ENCODE measurements around the gene PHACTR4.
"Not testable (repeated sequence)": the region's sequence is repeated elsewhere in the genome, so short reads cannot be mapped to it uniquely, and the experiment has no call there.

Gene PHACTR4

DNA sequence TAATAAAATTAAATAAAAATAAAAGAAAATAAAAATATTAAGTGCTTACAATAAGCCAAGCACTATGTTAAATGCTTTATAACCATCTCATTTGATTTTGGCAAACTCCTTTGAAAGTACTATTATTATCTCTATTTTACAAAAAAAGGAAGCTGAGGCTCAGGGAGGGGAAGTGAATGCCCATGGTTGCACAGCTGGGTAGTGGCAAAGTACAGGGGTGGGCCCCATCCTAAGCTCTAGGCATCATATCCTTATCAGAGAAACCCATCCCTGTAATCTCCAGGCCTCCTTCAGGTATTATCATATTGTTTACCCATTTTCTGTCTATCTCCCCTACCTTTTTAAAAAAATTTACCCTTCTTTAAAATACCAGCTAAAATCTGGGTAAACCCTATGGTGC is 43.0 kb upstream of the PHACTR4 start:
- Histone ChIP-seq H3K27ac (replicated peaks) (peak overlapping the region; percentile 89), H3K4me3 (replicated peaks; ENCODE audit: insufficient read depth, low read length) (no peak overlapping the region), H3K27me3 (ENCODE audit: insufficient read depth, poor library complexity, severe bottlenecking) (no peaks in the 10 kb centered on the region)
- DNase-seq (ENCODE audit: low read depth in 1 of 2, low spot score in 1 of 2) = peak in 1 of 2 experiments; percentile 67
- TF ChIP-seq CTCF (IDR thresholded peaks at IDR 0.05; ENCODE audit: insufficient read depth, low read length) = no peak
- TF ChIP-seq SPI1 (IDR thresholded peaks at IDR 0.05; ENCODE audit: borderline replicate concordance, low read depth) = peak; percentile 87

DNA sequence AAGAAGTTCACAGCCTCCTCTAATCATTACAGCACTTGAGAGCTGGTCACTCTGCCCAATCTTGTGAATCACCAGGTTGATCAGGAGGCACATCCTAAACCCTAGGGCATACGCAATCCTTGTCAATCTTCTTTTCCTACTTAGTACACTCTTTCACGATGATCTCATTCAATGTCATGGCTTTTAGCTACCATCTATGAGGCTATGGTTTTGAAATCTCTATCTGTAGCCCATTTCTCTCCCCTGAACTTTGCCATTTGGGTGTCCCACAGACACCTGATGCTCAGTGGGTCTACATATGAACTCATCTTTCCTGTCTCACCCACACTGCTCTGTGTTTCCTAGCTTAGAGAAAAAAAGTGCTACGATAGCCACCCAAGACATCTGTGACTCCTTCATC is 42.6 kb upstream of the PHACTR4 start:
- H3K27ac ChIP-seq (replicated peaks) = peak overlapping the region; percentile 89
- peak; percentile 17 to 38 for DNase-seq (ENCODE audit: low read depth in 1 of 2, low spot score in 1 of 2)
- TF ChIP-seq POLR2AphosphoS5 (IDR thresholded peaks at IDR 0.05; ENCODE audit: low read depth) (no peak), CTCF (IDR thresholded peaks at IDR 0.05; ENCODE audit: insufficient read depth, low read length) (no peak), SPI1 (IDR thresholded peaks at IDR 0.05; ENCODE audit: borderline replicate concordance, low read depth) (no peak), GABPA (IDR thresholded peaks at IDR 0.05; ENCODE audit: low read depth) (no peak)
- H3K27me3 ChIP-seq (ENCODE audit: insufficient read depth, poor library complexity, severe bottlenecking) = no peaks in the 10 kb centered on the region
- H3K4me3 ChIP-seq (replicated peaks; ENCODE audit: insufficient read depth, low read length) = no peak overlapping the region

- H3K4me3 ChIP-seq (replicated peaks; ENCODE audit: insufficient read depth, low read length); H3K27me3 ChIP-seq (ENCODE audit: insufficient read depth, poor library complexity, severe bottlenecking): not testable (repeated sequence)
- DNase-seq (ENCODE audit: low read depth in 1 of 2, low spot score in 1 of 2) = peak in 1 of 2 experiments; percentile 46
- H3K27ac ChIP-seq (replicated peaks) = peak overlapping the region; percentile 89
These were observed 42.1 kb upstream of the PHACTR4 start for GRCh38 chr1:28327431-28327830.

- Histone ChIP-seq H3K27me3 (ENCODE audit: insufficient read depth, poor library complexity, severe bottlenecking) (no peaks in the 10 kb centered on the region), H3K4me3 (replicated peaks; ENCODE audit: insufficient read depth, low read length) (peak overlapping the region; percentile 50), H3K27ac (replicated peaks) (peak overlapping the region; percentile 89)
- peak in 1 of 2 experiments; percentile 18 for DNase-seq (ENCODE audit: low read depth in 1 of 2, low spot score in 1 of 2)
- no peak for TF ChIP-seq POLR2AphosphoS5 (IDR thresholded peaks at IDR 0.05; ENCODE audit: low read depth)
- no peak for TF ChIP-seq GABPA (IDR thresholded peaks at IDR 0.05; ENCODE audit: low read depth)
- no peak for TF ChIP-seq SPI1 (IDR thresholded peaks at IDR 0.05; ENCODE audit: borderline replicate concordance, low read depth)
- no peak for TF ChIP-seq CTCF (IDR thresholded peaks at IDR 0.05; ENCODE audit: insufficient read depth, low read length)
- no peak for TF ChIP-seq REST (IDR thresholded peaks at IDR 0.05; ENCODE audit: insufficient replicate concordance, low read depth)
These were observed 41.3 kb upstream of the PHACTR4 start for GRCh38 chr1:28328228-28328648.

DNA sequence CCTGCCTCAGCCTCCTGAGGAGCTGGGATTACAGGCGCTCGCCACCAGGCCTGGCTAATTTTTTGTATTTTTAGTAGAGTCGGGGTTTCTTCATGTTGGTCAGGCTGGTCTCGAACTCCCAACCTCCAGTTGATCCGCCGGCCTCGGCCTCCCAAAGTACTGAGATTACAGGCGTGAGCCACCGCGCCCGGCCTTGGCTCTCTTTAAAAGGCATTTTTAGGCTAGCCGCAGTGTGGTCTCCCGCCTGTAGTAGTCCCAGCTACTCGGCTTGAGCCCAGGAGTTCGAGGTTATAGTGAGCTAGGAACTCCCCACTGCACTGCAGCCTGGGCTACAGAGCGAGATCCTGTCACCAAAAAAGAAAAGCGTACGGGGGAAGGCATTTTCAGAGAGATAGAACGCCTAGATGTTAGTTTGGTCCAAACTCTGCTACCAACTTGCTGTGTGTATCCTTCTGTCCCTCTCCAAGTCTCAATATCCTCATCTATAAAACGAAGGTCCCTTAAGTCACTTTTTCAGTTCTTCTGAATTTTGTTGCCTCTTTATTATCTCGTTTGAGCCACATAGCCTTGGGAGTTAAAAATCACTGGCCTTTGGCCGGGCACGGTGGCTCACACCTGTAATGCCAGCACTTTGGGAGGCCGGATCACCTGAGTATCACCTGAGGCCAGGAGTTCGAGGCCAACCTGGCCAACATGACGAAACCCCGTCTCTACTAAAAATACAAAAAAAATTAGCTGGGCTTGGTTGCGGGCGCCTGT is 40.0 kb upstream of the PHACTR4 start:
- Histone ChIP-seq H3K4me3 (replicated peaks; ENCODE audit: insufficient read depth, low read length) (peak overlapping the region; percentile 46), H3K27ac (replicated peaks) (peak overlapping the region; percentile 89), H3K27me3 (ENCODE audit: insufficient read depth, poor library complexity, severe bottlenecking) (no peaks in the 10 kb centered on the region)
- DNase-seq (ENCODE audit: low read depth in 1 of 2, low spot score in 1 of 2) = peak in 1 of 2 experiments; percentile 50
- no peak for TF ChIP-seq SPI1 (IDR thresholded peaks at IDR 0.05; ENCODE audit: borderline replicate concordance, low read depth)
- no peak for TF ChIP-seq REST (IDR thresholded peaks at IDR 0.05; ENCODE audit: insufficient replicate concordance, low read depth)
- no peak for TF ChIP-seq POLR2AphosphoS5 (IDR thresholded peaks at IDR 0.05; ENCODE audit: low read depth)
- no peak for TF ChIP-seq CTCF (IDR thresholded peaks at IDR 0.05; ENCODE audit: insufficient read depth, low read length)
- no peak for TF ChIP-seq GABPA (IDR thresholded peaks at IDR 0.05; ENCODE audit: low read depth)

All from HL-60 (cell line).